ENCODE data around the gene MS4A4E. TPM values are rescaled to one million over a fixed set of nuclear protein-coding genes. Genes with fewer than 3 reads are reported as not detected.
"Not testable (repeated sequence)": the region's sequence is repeated elsewhere in the genome, so short reads cannot be mapped to it uniquely, and the experiment has no call there.

MS4A4E gene
- total RNA-seq, 1 donor from 2014 or later = 2.7 TPM

DNA sequence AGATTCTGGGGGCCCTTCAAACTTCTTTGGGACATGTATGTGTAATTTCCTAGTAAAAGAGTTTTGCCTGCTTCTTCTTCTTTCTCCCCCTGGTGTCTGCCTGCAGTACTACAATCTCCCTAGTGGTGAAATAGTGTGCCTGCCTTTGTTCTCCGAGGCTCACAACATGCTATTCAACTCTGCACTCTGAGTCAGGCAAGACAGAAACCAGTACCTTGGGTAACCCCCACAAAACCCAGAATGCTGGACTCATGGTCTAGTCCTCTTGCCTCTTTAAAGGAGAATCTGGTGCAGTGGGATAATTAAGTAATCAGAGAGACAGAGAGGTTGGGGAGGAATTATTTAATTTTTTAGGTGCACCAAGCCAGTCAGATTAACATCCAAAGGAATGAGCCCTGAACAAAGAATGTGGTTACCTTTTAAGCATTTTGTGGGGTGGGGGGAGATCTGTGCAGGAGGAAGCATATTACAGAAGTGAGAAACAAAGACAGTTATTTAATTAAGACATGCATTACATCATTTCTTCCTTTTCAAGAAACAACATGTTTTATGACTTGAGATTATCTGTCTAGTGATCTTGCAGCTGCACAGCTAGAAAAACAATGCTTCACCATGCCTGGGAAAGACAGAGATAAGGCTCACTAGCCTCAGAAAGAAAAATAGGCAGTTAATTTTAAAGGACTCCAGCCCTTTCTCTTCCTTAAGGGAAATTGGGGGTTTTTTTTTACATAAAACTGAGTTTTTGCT, 49.1 kb downstream of the MS4A4E start:
- TF ChIP-seq, protein P1, sequence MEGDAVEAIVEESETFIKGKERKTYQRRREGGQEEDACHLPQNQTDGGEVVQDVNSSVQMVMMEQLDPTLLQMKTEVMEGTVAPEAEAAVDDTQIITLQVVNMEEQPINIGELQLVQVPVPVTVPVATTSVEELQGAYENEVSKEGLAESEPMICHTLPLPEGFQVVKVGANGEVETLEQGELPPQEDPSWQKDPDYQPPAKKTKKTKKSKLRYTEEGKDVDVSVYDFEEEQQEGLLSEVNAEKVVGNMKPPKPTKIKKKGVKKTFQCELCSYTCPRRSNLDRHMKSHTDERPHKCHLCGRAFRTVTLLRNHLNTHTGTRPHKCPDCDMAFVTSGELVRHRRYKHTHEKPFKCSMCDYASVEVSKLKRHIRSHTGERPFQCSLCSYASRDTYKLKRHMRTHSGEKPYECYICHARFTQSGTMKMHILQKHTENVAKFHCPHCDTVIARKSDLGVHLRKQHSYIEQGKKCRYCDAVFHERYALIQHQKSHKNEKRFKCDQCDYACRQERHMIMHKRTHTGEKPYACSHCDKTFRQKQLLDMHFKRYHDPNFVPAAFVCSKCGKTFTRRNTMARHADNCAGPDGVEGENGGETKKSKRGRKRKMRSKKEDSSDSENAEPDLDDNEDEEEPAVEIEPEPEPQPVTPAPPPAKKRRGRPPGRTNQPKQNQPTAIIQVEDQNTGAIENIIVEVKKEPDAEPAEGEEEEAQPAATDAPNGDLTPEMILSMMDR (IDR thresholded peaks at IDR 0.05) = peak; percentile 67
- intact Hi-C loops (cut with DNase I) = no loop called here
- H3K9me3 ChIP-seq = no peaks in the 10 kb centered on the region
- no peak for DNase-seq
- peak overlapping the region; percentile 2 for H3K27ac ChIP-seq
- no peaks in the 10 kb centered on the region for H3K27me3 ChIP-seq (ENCODE audit: low read depth)
- no peaks in the 10 kb centered on the region for H3K4me1 ChIP-seq
- H3K4me3 ChIP-seq = no peak overlapping the region
- no peaks in the 10 kb centered on the region for H3K36me3 ChIP-seq
- peak; percentile 70 to 84 for ATAC-seq

DNA sequence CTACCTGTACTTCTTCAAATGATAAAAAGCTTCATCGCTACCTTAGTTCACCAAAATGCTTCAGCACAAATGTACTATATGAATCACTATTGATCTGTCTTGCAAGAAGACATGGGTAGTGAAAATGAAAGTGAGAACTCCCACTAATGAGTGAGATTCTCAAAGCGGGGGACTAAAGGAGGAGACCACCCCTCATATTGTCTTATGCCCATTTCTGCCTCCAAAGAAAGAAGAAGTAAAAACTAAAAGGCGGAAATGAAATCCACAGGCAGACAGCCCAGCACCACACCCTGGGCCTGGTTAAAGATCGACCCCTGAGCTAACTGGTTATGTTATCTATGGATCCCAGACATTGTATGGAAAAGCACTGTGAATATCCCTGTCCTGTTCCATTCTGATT, 50.4 kb downstream of the MS4A4E start:
- ATAC-seq; H3K9me3 ChIP-seq; DNase-seq; intact Hi-C loops (cut with DNase I); H3K27ac ChIP-seq; H3K36me3 ChIP-seq; H3K4me1 ChIP-seq; H3K4me3 ChIP-seq; H3K27me3 ChIP-seq (ENCODE audit: low read depth): not testable (repeated sequence)

DNA sequence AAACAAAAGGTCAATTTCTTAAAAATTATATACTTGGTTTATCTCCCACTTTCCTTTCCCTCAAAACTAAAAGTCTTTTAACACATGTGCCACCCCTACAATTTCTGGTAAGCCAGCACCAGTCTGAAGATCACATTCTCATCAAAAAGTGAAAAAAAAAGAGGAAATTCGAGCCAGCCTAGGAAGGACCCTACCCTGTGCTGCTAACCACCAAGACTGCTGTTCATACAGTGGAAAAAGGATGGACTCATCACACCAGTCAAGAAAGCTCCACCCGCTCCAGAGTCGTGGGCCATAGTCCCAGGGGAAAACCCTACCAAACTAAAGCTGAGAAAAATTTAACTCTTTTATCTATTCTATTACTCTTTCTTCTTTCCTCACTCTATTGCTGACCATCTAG, 54.5 kb downstream of the MS4A4E start:
- H3K27ac ChIP-seq; intact Hi-C loops (cut with DNase I); DNase-seq; H3K4me3 ChIP-seq; H3K36me3 ChIP-seq; H3K9me3 ChIP-seq; H3K4me1 ChIP-seq; ATAC-seq; H3K27me3 ChIP-seq (ENCODE audit: low read depth): not testable (repeated sequence)

DNA sequence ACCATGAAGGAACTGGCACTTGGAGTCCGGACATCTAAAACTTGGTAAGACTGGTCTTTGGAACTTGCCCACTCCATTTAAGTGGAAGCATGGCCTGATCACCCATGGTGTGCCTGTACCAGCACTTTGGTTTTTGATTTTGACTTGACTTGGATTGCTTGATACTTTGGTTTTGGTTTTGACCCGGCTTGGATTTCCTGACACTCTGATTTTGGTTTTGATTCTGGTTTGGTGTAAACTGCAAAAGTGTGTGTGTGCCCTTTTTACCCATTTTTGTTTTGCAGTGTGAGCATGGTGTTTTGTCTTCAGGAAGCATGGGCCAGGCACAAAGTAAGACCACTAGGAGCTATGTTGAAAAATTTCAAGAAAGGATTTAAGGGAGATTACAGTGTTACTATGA, 56.8 kb downstream of the MS4A4E start:
- DNase-seq; H3K36me3 ChIP-seq; H3K4me3 ChIP-seq; ATAC-seq; intact Hi-C loops (cut with DNase I); H3K27me3 ChIP-seq (ENCODE audit: low read depth); H3K4me1 ChIP-seq; H3K9me3 ChIP-seq: not testable (repeated sequence)
- H3K27ac ChIP-seq = peak overlapping the region; percentile 48

DNA sequence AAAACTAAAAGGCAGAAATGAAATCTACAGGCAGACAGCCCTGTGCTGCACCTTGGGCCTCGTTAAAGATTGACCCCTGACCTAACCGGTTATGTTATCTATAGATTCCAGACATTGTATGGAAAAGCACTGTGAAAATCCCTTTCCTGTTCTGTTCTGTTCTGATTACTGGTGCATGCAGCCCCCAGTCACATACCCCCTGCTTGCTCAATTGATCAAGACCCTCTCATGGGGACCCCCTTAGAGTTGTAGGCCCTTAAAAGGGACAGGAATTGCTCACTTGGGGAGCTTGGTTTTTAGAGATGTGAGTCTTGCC, 57.5 kb downstream of the MS4A4E start:
- intact Hi-C loops (cut with DNase I); H3K4me3 ChIP-seq; H3K4me1 ChIP-seq; H3K27me3 ChIP-seq (ENCODE audit: low read depth); DNase-seq; H3K36me3 ChIP-seq; H3K9me3 ChIP-seq; ATAC-seq: not testable (repeated sequence)
- H3K27ac ChIP-seq = peak overlapping the region; percentile 48

DNA sequence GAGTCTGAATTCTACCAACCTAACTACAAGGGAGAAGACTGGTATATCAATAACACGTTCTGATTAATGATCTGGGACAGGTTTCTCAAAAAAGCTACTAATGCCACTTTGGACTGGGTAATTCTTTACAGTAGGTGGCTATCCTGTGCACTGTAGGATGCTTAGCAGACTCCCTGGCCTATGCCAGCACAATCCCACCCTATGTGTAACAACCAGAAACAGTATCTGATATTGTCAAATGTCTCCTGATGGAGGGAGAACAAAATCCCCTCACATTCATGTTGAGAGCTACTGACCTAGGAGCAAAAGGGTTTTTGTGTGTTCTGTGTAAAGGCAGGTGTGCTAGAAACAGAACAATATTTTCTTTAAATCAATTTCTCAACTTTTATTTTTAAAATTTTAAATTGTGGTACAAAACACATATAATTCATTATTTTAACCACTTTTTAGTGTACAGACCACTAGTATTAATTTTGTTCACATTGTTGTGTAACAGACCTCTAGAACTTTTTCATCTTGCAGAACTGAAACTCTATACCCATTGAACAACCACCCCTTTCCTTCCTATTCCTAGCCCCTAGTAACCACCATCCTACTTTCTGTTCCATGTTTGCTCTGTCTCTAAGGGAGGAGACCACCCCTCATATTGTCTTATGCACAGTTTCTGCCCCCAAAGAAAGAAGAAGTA, 58.0 kb downstream of the MS4A4E start:
- Histone ChIP-seq H3K36me3 (no peaks in the 10 kb centered on the region), H3K4me3 (no peak overlapping the region), H3K4me1 (peaks cover 7% of the 10 kb centered on the region), H3K27ac (peak overlapping the region; percentile 71), H3K27me3 (ENCODE audit: low read depth) (no peaks in the 10 kb centered on the region), H3K9me3 (no peaks in the 10 kb centered on the region)
- intact Hi-C loops (cut with DNase I) = no loop called here
- DNase-seq = no peak
- peak; percentile 65 to 88 for ATAC-seq
- TF ChIP-seq, protein P1 (IDR thresholded peaks at IDR 0.05) = no peak

DNA sequence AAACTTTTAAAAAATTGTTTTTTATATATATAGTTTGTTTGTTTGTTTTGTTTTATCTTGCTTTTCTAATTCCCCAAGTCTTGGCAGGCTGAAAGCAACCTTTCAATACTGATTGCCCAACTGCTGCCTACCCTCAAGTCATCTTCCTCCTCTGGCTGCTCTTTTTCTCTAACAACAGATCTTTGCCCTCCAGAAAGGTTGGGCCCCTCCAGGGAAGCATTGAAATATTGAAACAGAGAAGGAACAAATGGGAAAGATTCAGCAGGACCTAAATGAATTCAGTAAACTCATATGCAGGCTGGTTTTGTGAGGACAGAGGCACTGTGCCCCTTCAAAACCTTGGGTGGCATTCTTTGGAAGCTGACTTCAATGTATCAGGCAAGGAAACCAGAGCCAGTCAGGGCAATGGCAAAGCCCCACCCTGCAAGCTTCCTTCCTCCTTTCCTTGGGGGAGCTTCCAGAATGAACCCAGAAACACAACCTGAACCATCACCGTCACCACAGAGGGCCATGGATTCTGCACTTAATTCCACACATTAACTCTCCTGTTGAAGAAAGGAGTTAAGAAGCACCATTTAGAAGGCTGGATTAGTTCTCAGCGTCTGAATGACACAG, 59.2 kb downstream of the MS4A4E start:
- Histone ChIP-seq H3K27me3 (ENCODE audit: low read depth) (no peaks in the 10 kb centered on the region), H3K4me3 (no peak overlapping the region), H3K27ac (peak overlapping the region; percentile 71), H3K4me1 (peaks cover 7% of the 10 kb centered on the region), H3K9me3 (no peaks in the 10 kb centered on the region), H3K36me3 (no peaks in the 10 kb centered on the region)
- TF ChIP-seq, protein P1 (IDR thresholded peaks at IDR 0.05) = no peak
- ATAC-seq (peak; percentile 41 to 47), DNase-seq (no peak)
- intact Hi-C loops (cut with DNase I) = no loop called here
